ENCODE results near the gene FBXL2.

DNA sequence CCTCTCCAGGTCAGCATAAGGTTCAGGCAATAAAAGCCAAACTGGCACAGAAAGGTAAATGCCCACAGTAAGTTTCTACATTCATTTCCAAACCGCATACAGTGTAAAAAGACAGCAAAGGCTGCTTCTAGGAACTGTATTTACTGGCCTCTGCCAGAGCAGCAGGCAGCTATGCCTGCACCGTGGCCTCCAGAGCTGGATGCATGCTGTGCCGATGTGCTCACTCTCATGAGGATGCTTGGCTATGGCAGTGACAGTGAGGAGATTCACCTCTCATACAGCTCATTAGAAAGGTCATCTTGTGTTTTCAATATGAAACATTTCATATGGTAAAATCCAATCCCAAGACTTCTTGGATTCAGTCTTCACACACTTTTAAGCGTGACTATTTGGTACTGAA, 112.7 kb downstream of the FBXL2 start:
- no peak for TF ChIP-seq ZNF274 (IDR thresholded peaks at IDR 0.05; ENCODE audit: borderline replicate concordance, extremely low read depth, low read length)
- TF ChIP-seq, protein P1, sequence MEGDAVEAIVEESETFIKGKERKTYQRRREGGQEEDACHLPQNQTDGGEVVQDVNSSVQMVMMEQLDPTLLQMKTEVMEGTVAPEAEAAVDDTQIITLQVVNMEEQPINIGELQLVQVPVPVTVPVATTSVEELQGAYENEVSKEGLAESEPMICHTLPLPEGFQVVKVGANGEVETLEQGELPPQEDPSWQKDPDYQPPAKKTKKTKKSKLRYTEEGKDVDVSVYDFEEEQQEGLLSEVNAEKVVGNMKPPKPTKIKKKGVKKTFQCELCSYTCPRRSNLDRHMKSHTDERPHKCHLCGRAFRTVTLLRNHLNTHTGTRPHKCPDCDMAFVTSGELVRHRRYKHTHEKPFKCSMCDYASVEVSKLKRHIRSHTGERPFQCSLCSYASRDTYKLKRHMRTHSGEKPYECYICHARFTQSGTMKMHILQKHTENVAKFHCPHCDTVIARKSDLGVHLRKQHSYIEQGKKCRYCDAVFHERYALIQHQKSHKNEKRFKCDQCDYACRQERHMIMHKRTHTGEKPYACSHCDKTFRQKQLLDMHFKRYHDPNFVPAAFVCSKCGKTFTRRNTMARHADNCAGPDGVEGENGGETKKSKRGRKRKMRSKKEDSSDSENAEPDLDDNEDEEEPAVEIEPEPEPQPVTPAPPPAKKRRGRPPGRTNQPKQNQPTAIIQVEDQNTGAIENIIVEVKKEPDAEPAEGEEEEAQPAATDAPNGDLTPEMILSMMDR (IDR thresholded peaks at IDR 0.05; ENCODE audit: control extremely low read depth in 1 of 3, insufficient read depth in 1 of 3, low read depth in 1 of 3, low read length in 3 of 3), result no peak
- no peak for TF ChIP-seq EGR1 (IDR thresholded peaks at IDR 0.05; ENCODE audit: borderline replicate concordance, low read depth, low read length)
- no peak for TF ChIP-seq CBX8 (IDR thresholded peaks at IDR 0.05; ENCODE audit: borderline replicate concordance, low read depth, low read length)
- no peak for TF ChIP-seq CHD2 (IDR thresholded peaks at IDR 0.05; ENCODE audit: low read length)
- no peak for TF ChIP-seq SUZ12 (IDR thresholded peaks at IDR 0.05; ENCODE audit: low read length)
- TF ChIP-seq SP1 (IDR thresholded peaks at IDR 0.05; ENCODE audit: low read depth, low read length), result no peak
- no peak for TF ChIP-seq POLR2A (IDR thresholded peaks at IDR 0.05; ENCODE audit: control extremely low read depth in 1 of 2, low read depth in 2 of 2, low read length in 2 of 2)
- TF ChIP-seq BRCA1 (IDR thresholded peaks at IDR 0.05; ENCODE audit: low read depth, low read length), result no peak
- TF ChIP-seq RXRA (IDR thresholded peaks at IDR 0.05; ENCODE audit: insufficient read depth, low read depth, low read length), result no peak
- TF ChIP-seq EZH2 (IDR thresholded peaks at IDR 0.05; ENCODE audit: low read depth, low read length, severe bottlenecking), result no peak
- TF ChIP-seq, protein P2, sequence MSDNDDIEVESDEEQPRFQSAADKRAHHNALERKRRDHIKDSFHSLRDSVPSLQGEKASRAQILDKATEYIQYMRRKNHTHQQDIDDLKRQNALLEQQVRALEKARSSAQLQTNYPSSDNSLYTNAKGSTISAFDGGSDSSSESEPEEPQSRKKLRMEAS (IDR thresholded peaks at IDR 0.05), result no peak
- TF ChIP-seq KDM1A (IDR thresholded peaks at IDR 0.05; ENCODE audit: borderline replicate concordance, low read length), result no peak

Data from H1 (cell line).